ENCODE data around the gene MCC. TPM values are rescaled to one million over a fixed set of nuclear protein-coding genes. Genes with fewer than 3 reads are reported as not detected.

The MCC gene
- total RNA-seq, 4 donors from 2014 or later = 17.0 to 24.8 (median 21.0) TPM

- WGBS = 94% methylated on average over 5 of the region's 5 CpGs
- no peaks in the 10 kb centered on the region for H3K27me3 ChIP-seq
- intact Hi-C loops (cut with DNase I) = no loop called here
- TF ChIP-seq CTCF (IDR thresholded peaks at IDR 0.05) (no peak), POLR2AphosphoS5 (IDR thresholded peaks at IDR 0.05) (no peak), POLR2A (IDR thresholded peaks at IDR 0.05; ENCODE audit: low read depth) (no peak), EP300 (IDR thresholded peaks at IDR 0.05) (no peak)
- H3K4me1 ChIP-seq = peaks cover 0 to 8% (median 3%) of the 10 kb centered on the region in 4 donors
- no peak overlapping the region for H3K27ac ChIP-seq (replicated peaks in 1 of 4)
- H3K36me3 ChIP-seq = no peaks in the 10 kb centered on the region
- no peak for DNase-seq (ENCODE audit: extremely low spot score)
- H3K4me3 ChIP-seq = no peak overlapping the region
- no peaks in the 10 kb centered on the region for H3K9me3 ChIP-seq
Measured at GRCh38 chr5:113319256-113320053, 168.8 kb downstream of the MCC start.

- H3K27ac ChIP-seq (replicated peaks in 1 of 4) = no peak overlapping the region
- no peak for TF ChIP-seq EP300 (IDR thresholded peaks at IDR 0.05)
- no peak for TF ChIP-seq POLR2A (IDR thresholded peaks at IDR 0.05; ENCODE audit: low read depth)
- no peak for TF ChIP-seq POLR2AphosphoS5 (IDR thresholded peaks at IDR 0.05)
- TF ChIP-seq CTCF (IDR thresholded peaks at IDR 0.05) = no peak
- intact Hi-C loops (cut with DNase I) = no loop called here
- H3K4me3 ChIP-seq = no peak overlapping the region
- H3K27me3 ChIP-seq = no peaks in the 10 kb centered on the region
- WGBS = 94% methylated on average over 2 of the region's 2 CpGs
- peaks cover 0 to 8% (median 3%) of the 10 kb centered on the region in 4 donors for H3K4me1 ChIP-seq
- H3K9me3 ChIP-seq = no peaks in the 10 kb centered on the region
- DNase-seq (ENCODE audit: extremely low spot score) = no peak
- no peaks in the 10 kb centered on the region for H3K36me3 ChIP-seq
Measured at GRCh38 chr5:113317636-113318035, 170.6 kb downstream of the MCC start.

GRCh38 chr5:113311301-113311700, 177.0 kb downstream of the MCC start:
- DNase-seq (ENCODE audit: extremely low spot score) = no peak
- no peaks in the 10 kb centered on the region for H3K9me3 ChIP-seq
- no peaks in the 10 kb centered on the region for H3K36me3 ChIP-seq
- intact Hi-C loops (cut with DNase I) = no loop called here
- no peaks in the 10 kb centered on the region for H3K27me3 ChIP-seq
- no peaks in the 10 kb centered on the region for H3K4me1 ChIP-seq
- no peak overlapping the region for H3K4me3 ChIP-seq
- 90% methylated on average over 5 of the region's 5 CpGs for WGBS
- TF ChIP-seq EP300 (IDR thresholded peaks at IDR 0.05) = no peak
- no peak overlapping the region for H3K27ac ChIP-seq (replicated peaks in 1 of 4)

- TF ChIP-seq CTCF (IDR thresholded peaks at IDR 0.05) = no peak
- TF ChIP-seq EP300 (IDR thresholded peaks at IDR 0.05) = no peak
- no peak for TF ChIP-seq POLR2AphosphoS5 (IDR thresholded peaks at IDR 0.05)
- TF ChIP-seq POLR2A (IDR thresholded peaks at IDR 0.05; ENCODE audit: low read depth) = no peak
- H3K36me3 ChIP-seq = no peaks in the 10 kb centered on the region
- no peak overlapping the region for H3K27ac ChIP-seq (replicated peaks in 1 of 4)
- no peaks in the 10 kb centered on the region for H3K4me1 ChIP-seq
- DNase-seq (ENCODE audit: extremely low spot score) = no peak
- no peaks in the 10 kb centered on the region for H3K27me3 ChIP-seq
- H3K4me3 ChIP-seq = no peak overlapping the region
- no peaks in the 10 kb centered on the region for H3K9me3 ChIP-seq
- intact Hi-C loops (cut with DNase I) = no loop called here
- WGBS = 86% methylated on average over 2 of the region's 2 CpGs
Measured at GRCh38 chr5:113302120-113302519, 186.1 kb downstream of the MCC start.

GRCh38 chr5:113299591-113299990, 188.7 kb downstream of the MCC start:
- Histone ChIP-seq H3K4me1 (peaks cover 7 to 9% (median 8%) of the 10 kb centered on the region in 4 donors), H3K36me3 (no peaks in the 10 kb centered on the region), H3K4me3 (no peak overlapping the region), H3K27ac (replicated peaks in 1 of 4) (no peak overlapping the region), H3K27me3 (no peaks in the 10 kb centered on the region), H3K9me3 (no peaks in the 10 kb centered on the region)
- DNase-seq (ENCODE audit: extremely low spot score) = no peak
- intact Hi-C loops (cut with DNase I) = no loop called here
- 100% methylated on average over 1 of the region's 1 CpG for WGBS
- TF ChIP-seq POLR2A (IDR thresholded peaks at IDR 0.05; ENCODE audit: low read depth) (no peak), POLR2AphosphoS5 (IDR thresholded peaks at IDR 0.05) (no peak), CTCF (IDR thresholded peaks at IDR 0.05) (no peak), EP300 (IDR thresholded peaks at IDR 0.05) (no peak)
